Type B pancreatic cell (in vitro differentiated cells): ENCODE results near the gene PRKD1. TPM values are rescaled to one million over a fixed set of nuclear protein-coding genes. Genes with fewer than 3 reads are reported as not detected.
"Not testable (repeated sequence)": the region's sequence is repeated elsewhere in the genome, so short reads cannot be mapped to it uniquely, and the experiment has no call there.

Experiments
- DNase-seq: peaks from one replicate; pipeline ENCODE4 v3.0.0; 2021; ENCODE audit warnings: mixed read lengths; ENCODE audit not compliant: unreplicated experiment; ENCODE audit errors: extremely low spot score
- H3K27ac Mint-ChIP-seq: 2 replicates; pipeline ENCODE4 v1.8.0; 2021; ENCODE audit warnings: mild to moderate bottlenecking, mixed read lengths
- H3K27me3 Mint-ChIP-seq: 2 replicates; pipeline ENCODE4 v1.8.0; 2021; ENCODE audit warnings: mixed read lengths
- H3K36me3 Mint-ChIP-seq: 2 replicates; pipeline ENCODE4 v1.8.0; 2021; ENCODE audit warnings: mixed read lengths
- H3K4me1 Mint-ChIP-seq: one replicate; pipeline ENCODE4 v1.8.0; 2021; ENCODE audit warnings: mixed read lengths; ENCODE audit not compliant: unreplicated experiment
- H3K4me3 Mint-ChIP-seq: 2 replicates; pipeline ENCODE4 v1.8.0; 2021; ENCODE audit warnings: mild to moderate bottlenecking, mixed read lengths
- H3K9me3 Mint-ChIP-seq: 2 replicates; pipeline ENCODE4 v1.8.0; 2021; ENCODE audit warnings: mixed read lengths
- total RNA-seq: library from RNA; stranded (reverse); gene quantifications from 2 replicates; pipeline ENCODE4 v1.2.1, GENCODE V29; 2021; ENCODE audit warnings: low replicate concordance
- TF ChIP-seq, protein P1 (sequence below): fragments of 200-600 bp; sonication (generic); conservative IDR thresholded peaks from 2 replicates; pipeline ENCODE4 v1.5.0; 2021; ENCODE audit warnings: antibody characterized with exemption, mild to moderate bottlenecking

PRKD1 gene
- total RNA-seq, 1 donor from 2014 or later = 16.3 TPM

DNA sequence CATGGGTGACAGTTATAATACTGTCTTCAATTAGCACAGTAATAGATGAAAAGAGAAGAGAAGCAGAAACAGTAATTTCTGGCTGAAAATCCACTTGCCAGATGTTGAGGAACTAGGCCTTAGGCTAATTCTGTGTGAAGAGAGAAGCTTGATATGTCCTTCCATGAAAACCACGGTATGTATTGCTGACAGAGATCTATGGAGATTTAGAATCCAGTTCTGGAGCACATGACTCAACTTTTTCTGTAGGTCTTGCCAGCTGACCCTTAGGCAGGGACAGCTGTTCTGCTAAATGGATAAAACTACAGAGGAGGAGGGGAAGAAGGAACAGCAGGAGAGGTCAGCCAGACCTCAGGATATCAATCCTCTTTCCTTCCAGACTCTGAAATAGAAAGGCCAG lies 211.5 kb downstream of the PRKD1 start:
- H3K4me3 Mint-ChIP-seq = no peak overlapping the region

DNA sequence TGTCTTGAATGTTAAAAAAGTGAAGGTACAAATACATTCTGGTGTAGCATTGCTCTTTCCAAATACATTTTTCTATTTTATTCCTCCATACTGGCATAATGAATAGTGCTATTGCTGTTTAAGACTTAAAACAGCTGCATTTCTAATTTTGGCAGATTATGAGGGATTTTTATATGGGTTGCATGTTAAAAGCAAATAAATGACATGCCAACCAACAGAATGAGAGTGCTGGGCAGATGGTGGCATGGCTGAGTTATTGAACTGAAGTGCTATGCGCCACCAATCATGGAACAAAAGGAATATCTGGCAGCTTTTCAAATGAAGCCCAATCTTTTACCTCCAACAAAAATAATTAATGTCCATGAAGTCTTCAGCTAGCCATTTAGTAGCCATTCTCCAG lies 215.0 kb downstream of the PRKD1 start:
- Mint-ChIP-seq H3K27ac (no peak overlapping the region), H3K9me3 (no peaks in the 10 kb centered on the region), H3K36me3 (no peaks in the 10 kb centered on the region), H3K4me3 (no peak overlapping the region), H3K4me1 (peaks cover 4% of the 10 kb centered on the region), H3K27me3 (no peaks in the 10 kb centered on the region)
- no peak for DNase-seq
- TF ChIP-seq, protein P1, sequence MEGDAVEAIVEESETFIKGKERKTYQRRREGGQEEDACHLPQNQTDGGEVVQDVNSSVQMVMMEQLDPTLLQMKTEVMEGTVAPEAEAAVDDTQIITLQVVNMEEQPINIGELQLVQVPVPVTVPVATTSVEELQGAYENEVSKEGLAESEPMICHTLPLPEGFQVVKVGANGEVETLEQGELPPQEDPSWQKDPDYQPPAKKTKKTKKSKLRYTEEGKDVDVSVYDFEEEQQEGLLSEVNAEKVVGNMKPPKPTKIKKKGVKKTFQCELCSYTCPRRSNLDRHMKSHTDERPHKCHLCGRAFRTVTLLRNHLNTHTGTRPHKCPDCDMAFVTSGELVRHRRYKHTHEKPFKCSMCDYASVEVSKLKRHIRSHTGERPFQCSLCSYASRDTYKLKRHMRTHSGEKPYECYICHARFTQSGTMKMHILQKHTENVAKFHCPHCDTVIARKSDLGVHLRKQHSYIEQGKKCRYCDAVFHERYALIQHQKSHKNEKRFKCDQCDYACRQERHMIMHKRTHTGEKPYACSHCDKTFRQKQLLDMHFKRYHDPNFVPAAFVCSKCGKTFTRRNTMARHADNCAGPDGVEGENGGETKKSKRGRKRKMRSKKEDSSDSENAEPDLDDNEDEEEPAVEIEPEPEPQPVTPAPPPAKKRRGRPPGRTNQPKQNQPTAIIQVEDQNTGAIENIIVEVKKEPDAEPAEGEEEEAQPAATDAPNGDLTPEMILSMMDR = no peak

More for the DNA sequence above, 211.5 kb downstream of the PRKD1 start:
- TF ChIP-seq, protein P1 = no peak
- H3K9me3 Mint-ChIP-seq = peaks cover 5% of the 10 kb centered on the region
- no peak overlapping the region for H3K27ac Mint-ChIP-seq
- no peaks in the 10 kb centered on the region for H3K27me3 Mint-ChIP-seq
- no peaks in the 10 kb centered on the region for H3K36me3 Mint-ChIP-seq
- H3K4me1 Mint-ChIP-seq = peaks cover 4% of the 10 kb centered on the region
- DNase-seq = no peak

DNA sequence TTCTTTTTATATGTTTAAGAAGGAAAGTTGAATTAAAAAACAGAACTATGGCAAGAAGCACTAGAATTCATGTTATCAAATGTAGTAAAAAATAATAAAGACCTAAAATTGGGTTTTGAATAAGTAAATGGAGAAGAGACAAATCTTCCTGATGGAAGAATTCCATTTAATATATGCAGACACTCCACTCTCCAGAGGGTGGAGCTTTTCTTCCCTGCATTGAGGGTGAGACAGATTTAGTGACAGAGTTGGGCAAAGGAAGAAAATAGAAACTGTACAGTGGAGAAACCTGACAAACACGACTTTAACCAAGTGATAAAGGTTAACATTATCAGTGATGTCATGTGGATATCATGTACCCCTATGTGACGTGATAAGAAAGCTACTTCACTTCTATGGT lies 217.6 kb downstream of the PRKD1 start:
- no peak for DNase-seq
- H3K36me3 Mint-ChIP-seq = no peaks in the 10 kb centered on the region
- H3K4me3 Mint-ChIP-seq = no peak overlapping the region
- H3K9me3 Mint-ChIP-seq = no peaks in the 10 kb centered on the region
- H3K27ac Mint-ChIP-seq = no peak overlapping the region
- TF ChIP-seq, protein P1 = no peak
- H3K27me3 Mint-ChIP-seq = no peaks in the 10 kb centered on the region
- H3K4me1 Mint-ChIP-seq = no peaks in the 10 kb centered on the region

DNA sequence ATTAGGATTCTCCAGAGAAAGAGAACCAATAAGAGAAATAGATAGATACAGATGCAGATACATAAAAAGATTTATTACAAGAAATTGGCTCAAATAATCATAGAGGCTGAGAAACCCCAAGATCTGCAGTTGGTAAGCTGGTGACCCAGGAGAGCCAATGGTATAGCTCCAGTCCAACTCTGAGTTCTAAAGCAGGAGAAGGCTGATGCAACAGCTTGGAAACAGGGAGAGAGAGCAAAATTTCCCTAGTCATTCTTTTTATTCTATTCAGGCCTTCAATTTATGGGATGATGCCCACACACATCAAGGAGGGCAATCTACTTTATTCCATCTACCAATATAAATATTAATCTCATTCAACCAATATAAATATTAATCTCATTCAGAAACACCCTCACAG lies 218.2 kb downstream of the PRKD1 start:
- no peaks in the 10 kb centered on the region for H3K36me3 Mint-ChIP-seq
- DNase-seq = no peak
- H3K27ac Mint-ChIP-seq = no peak overlapping the region
- no peaks in the 10 kb centered on the region for H3K4me1 Mint-ChIP-seq
- TF ChIP-seq, protein P1 = no peak
- H3K9me3 Mint-ChIP-seq = no peaks in the 10 kb centered on the region
- H3K4me3 Mint-ChIP-seq = no peak overlapping the region
- no peaks in the 10 kb centered on the region for H3K27me3 Mint-ChIP-seq

DNA sequence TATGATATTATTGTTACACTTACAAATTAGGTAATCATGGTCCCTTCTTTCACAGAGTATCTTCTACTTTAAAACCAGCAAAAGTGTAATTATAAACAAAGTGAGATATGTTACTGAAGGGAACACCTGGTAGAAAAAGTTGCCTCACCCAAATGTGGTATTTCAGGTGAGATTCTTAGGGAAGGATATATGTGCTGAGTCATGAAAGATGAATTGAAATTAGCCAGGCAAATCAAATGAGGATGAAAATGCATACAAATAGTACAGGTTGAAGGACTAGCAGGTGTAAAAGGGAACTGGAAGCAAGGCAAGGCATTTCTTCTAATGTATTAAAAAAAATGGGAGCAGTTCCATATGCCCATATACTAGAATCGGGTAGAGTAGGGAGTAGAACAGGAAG lies 220.9 kb downstream of the PRKD1 start:
- no peaks in the 10 kb centered on the region for H3K36me3 Mint-ChIP-seq
- no peaks in the 10 kb centered on the region for H3K4me1 Mint-ChIP-seq
- no peaks in the 10 kb centered on the region for H3K27me3 Mint-ChIP-seq
- peak overlapping the region; percentile 21 for H3K27ac Mint-ChIP-seq
- H3K9me3 Mint-ChIP-seq = no peaks in the 10 kb centered on the region
- DNase-seq = no peak
- TF ChIP-seq, protein P1 = no peak
- no peak overlapping the region for H3K4me3 Mint-ChIP-seq

DNA sequence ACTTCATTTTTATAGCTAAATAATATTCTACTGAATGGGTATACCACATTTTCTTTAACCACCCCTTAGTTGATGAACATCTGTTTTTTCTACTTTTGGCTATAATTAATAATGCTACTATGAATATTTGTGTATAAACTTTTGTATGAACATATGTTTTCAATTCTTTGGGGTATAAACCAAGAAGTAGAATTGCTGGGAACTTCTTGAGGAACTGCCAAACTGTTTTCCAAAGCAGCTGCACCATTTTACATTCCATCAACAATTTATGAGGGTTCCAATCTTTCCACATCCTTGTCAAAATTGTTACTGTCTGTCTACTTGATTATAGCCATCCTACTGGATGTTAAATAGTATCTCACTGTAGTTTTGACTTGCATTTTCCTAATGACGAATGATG lies 221.8 kb downstream of the PRKD1 start:
- Mint-ChIP-seq H3K27me3 (no peaks in the 10 kb centered on the region), H3K4me3 (no peak overlapping the region), H3K4me1 (no peaks in the 10 kb centered on the region), H3K27ac (no peak overlapping the region), H3K36me3 (no peaks in the 10 kb centered on the region), H3K9me3 (no peaks in the 10 kb centered on the region)
- no peak for DNase-seq
- TF ChIP-seq, protein P1 = no peak

DNA sequence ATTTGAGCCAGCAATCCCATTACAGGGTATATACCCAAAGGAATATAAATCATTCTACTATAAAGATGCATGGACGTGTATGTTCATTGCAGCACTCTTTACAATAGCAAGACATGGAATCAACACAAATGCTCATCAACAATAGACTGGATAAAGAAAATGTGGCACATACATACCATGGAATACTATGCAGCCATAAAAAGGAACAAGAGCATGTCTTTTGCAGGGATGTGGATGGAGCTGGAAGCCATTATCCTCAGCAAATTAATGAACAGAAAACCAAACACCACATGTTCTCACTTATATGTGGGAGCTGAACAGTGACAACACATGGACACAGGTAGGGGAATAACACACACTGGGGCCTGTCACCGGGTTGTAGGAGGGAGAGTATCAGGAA lies 238.1 kb downstream of the PRKD1 start:
- not testable (repeated sequence) for H3K4me3 Mint-ChIP-seq, H3K36me3 Mint-ChIP-seq, H3K4me1 Mint-ChIP-seq, DNase-seq, H3K9me3 Mint-ChIP-seq, H3K27ac Mint-ChIP-seq, H3K27me3 Mint-ChIP-seq
